GM18520 (cell line): ENCODE measurements around the gene CAPN10.

Source experiments
- ATAC-seq: cut with Tn5 transposase; IDR thresholded peaks from one replicate; pipeline ENCODE4 v1.9.1; 2021; ENCODE audit not compliant: unreplicated experiment

CAPN10 gene

GRCh38 chr2:240588669-240589068, 2.1 kb downstream of the CAPN10 start:
- no peak for ATAC-seq

GRCh38 chr2:240589375-240589774, 2.8 kb downstream of the CAPN10 start:
- ATAC-seq: no peak

- ATAC-seq: no peak
These were observed 3.5 kb downstream of the CAPN10 start for GRCh38 chr2:240589850-240590525.

- no peak for ATAC-seq
These were observed 4.2 kb downstream of the CAPN10 start for GRCh38 chr2:240590681-240591111.

GRCh38 chr2:240591226-240591625, 4.7 kb downstream of the CAPN10 start:
- no peak for ATAC-seq

- no peak for ATAC-seq
These were observed 5.2 kb downstream of the CAPN10 start for GRCh38 chr2:240591784-240592183.

- ATAC-seq: no peak
These were observed 6.6 kb downstream of the CAPN10 start for GRCh38 chr2:240593026-240593702.

GRCh38 chr2:240593703-240594451, 7.3 kb downstream of the CAPN10 start:
- no peak for ATAC-seq

GRCh38 chr2:240594511-240595380, 8.2 kb downstream of the CAPN10 start:
- ATAC-seq: no peak

GRCh38 chr2:240595381-240596079, 9.0 kb downstream of the CAPN10 start:
- no peak for ATAC-seq

GRCh38 chr2:240596080-240596460, 9.5 kb downstream of the CAPN10 start:
- ATAC-seq: no peak

- ATAC-seq: no peak
These were observed 10.0 kb downstream of the CAPN10 start for GRCh38 chr2:240596491-240596931.

GRCh38 chr2:240597054-240597418, 10.5 kb downstream of the CAPN10 start:
- no peak for ATAC-seq

- ATAC-seq: no peak
These were observed 11.1 kb downstream of the CAPN10 start for GRCh38 chr2:240597419-240598181.

- ATAC-seq: no peak
These were observed 11.9 kb downstream of the CAPN10 start for GRCh38 chr2:240598311-240598911.

- no peak for ATAC-seq
These were observed 12.6 kb downstream of the CAPN10 start for GRCh38 chr2:240599141-240599583.

- no peak for ATAC-seq
These were observed 14.0 kb downstream of the CAPN10 start for GRCh38 chr2:240600451-240600961.

GRCh38 chr2:240601061-240601830, 14.7 kb downstream of the CAPN10 start:
- no peak for ATAC-seq
